Neural cell (in vitro differentiated cells): ENCODE measurements around the gene IL25.

Experiments
- CTCF ChIP-seq: fragments of 450-650 bp; IDR thresholded peaks from 2 replicates; pipeline ENCODE4 v1.5.1; 2014; ENCODE audit warnings: antibody characterized with exemption, mild to moderate bottlenecking, moderate library complexity; ENCODE audit not compliant: poor library complexity, severe bottlenecking
- EP300 ChIP-seq: fragments of 450-650 bp; conservative IDR thresholded peaks from 2 replicates; pipeline ENCODE4 v1.6.1; 2014; ENCODE audit warnings: antibody characterized with exemption, mild to moderate bottlenecking, moderate library complexity; ENCODE audit not compliant: poor library complexity, severe bottlenecking
- EZH2 ChIP-seq: fragments of 200-600, 300-800 bp; shearing (Covaris generic), sonication (generic); IDR thresholded peaks from 2 replicates; pipeline ENCODE4 v1.6.1; 2014; ENCODE audit warnings: antibody characterized with exemption, low read length, borderline replicate concordance, mild to moderate bottlenecking; ENCODE audit not compliant: insufficient read depth, poor library complexity, severe bottlenecking
- POLR2AphosphoS5 ChIP-seq: IDR thresholded peaks from 2 replicates; pipeline ENCODE4 v1.6.1; 2012
- REST ChIP-seq: IDR thresholded peaks from 2 replicates; pipeline ENCODE4 v1.6.1; 2012; ENCODE audit warnings: borderline replicate concordance
- SMC3 ChIP-seq: fragments of 450-650 bp; conservative IDR thresholded peaks from 2 replicates; pipeline ENCODE4 v1.6.1; 2014; ENCODE audit warnings: antibody characterized with exemption, mild to moderate bottlenecking, moderate library complexity; ENCODE audit not compliant: poor library complexity
- TAF1 ChIP-seq: IDR thresholded peaks from 2 replicates; pipeline ENCODE4 v1.6.1; 2012; ENCODE audit warnings: low read depth

- TF ChIP-seq CTCF (no peak), TAF1 (no peak), EZH2 (no peak), REST (no peak), POLR2AphosphoS5 (no peak), SMC3 (no peak), EP300 (no peak)
Observed at GRCh38 chr14:23403139-23403438, 30.5 kb downstream of the IL25 start.
